SK-N-SH (cell line): Measurements from ENCODE around the gene HEPACAM. TPM values are rescaled to one million over a fixed set of nuclear protein-coding genes. Genes with fewer than 3 reads are reported as not detected.

Experiments
- CTCF ChIA-PET: fragments of 300-600, 350-600 bp; formaldehyde crosslinking; extraction: SDS; loops from one replicate; lab custom pipeline; 2021; lab: Yijun Ruan, JAX
- POLR2A ChIA-PET: fragments of 350-600 bp; sonication (Branson Sonifier 250); formaldehyde crosslinking; extraction: SDS; loops from one replicate; lab custom pipeline; 2020; ENCODE audit warnings: antibody characterized with exemption, inconsistent platforms; lab: Yijun Ruan, JAX
- DNase-seq: peaks from one replicate; pipeline ENCODE4 v3.0.0; 2012
- H2AFZ ChIP-seq: fragments of 200-600 bp; sonication (generic); 2 replicates; pipeline ENCODE4 v1.8.1; 2016; ENCODE audit warnings: antibody characterized with exemption, mild to moderate bottlenecking, low read depth
- H3F3A ChIP-seq: fragments of 200-600 bp; sonication (generic); replicated peaks from 2 replicates; pipeline ENCODE3; 2016; ENCODE audit warnings: antibody characterized with exemption, mild to moderate bottlenecking; ENCODE audit not compliant: insufficient read depth
- H3K27ac ChIP-seq, 2 experiments: fragments of 200-500 bp in 1 of 2; fragments of 200-600 bp in 1 of 2; sonication (Bioruptor generic) in 1 of 2; sonication (generic), shearing (Covaris generic) in 1 of 2; 2 replicates each; pipeline versions ENCODE4 v1.5.1 to v1.6.1; 2014 to 2016; ENCODE audit warnings: low read depth in 2 of 2, inconsistent platforms in 1 of 2, low read length in 1 of 2, mild to moderate bottlenecking in 1 of 2, mixed read lengths in 1 of 2
- H3K27me3 ChIP-seq: fragments of 200-600 bp; sonication (generic), shearing (Covaris generic); 2 replicates; pipeline ENCODE4 v1.6.1; 2016; ENCODE audit warnings: mixed run types; ENCODE audit not compliant: insufficient read depth
- H3K36me3 ChIP-seq, 2 experiments: fragments of 200-500 bp in 1 of 2; fragments of 200-600 bp in 1 of 2; sonication (Bioruptor generic) in 1 of 2; sonication (generic) in 1 of 2; replicated peaks in 1 of 2; 2 replicates each; pipeline versions ENCODE3 to v1.5.1; 2014 to 2016; ENCODE audit warnings: low read length in 1 of 2, mild to moderate bottlenecking in 1 of 2; ENCODE audit not compliant: insufficient read depth in 2 of 2, control insufficient read depth in 1 of 2
- H3K4me1 ChIP-seq, 2 experiments: fragments of 200-500 bp in 1 of 2; fragments of 200-600 bp in 1 of 2; sonication (Bioruptor generic) in 1 of 2; sonication (generic), shearing (Covaris generic) in 1 of 2; 2 replicates each; pipeline versions ENCODE4 v1.5.1 to v1.6.1; 2014 to 2016; ENCODE audit warnings: low read depth in 1 of 2, low read length in 1 of 2, mixed run types in 1 of 2; ENCODE audit not compliant: insufficient read depth in 2 of 2, control insufficient read depth in 1 of 2
- H3K4me2 ChIP-seq: fragments of 200-600 bp; sonication (generic), shearing (Covaris generic); 2 replicates; pipeline ENCODE4 v1.6.1; 2017; ENCODE audit warnings: mixed run types
- H3K4me3 ChIP-seq, 2 experiments: fragments of 200-500 bp in 1 of 2; fragments of 200-600 bp in 1 of 2; sonication (Bioruptor generic) in 1 of 2; sonication (generic), shearing (Covaris generic) in 1 of 2; 2 replicates each; pipeline versions ENCODE4 v1.5.1 to v1.8.1; 2014 to 2016; ENCODE audit warnings: low read depth in 2 of 2, inconsistent platforms in 1 of 2, low read length in 1 of 2, mild to moderate bottlenecking in 1 of 2, mixed read lengths in 1 of 2, moderate library complexity in 1 of 2
- H3K79me2 ChIP-seq: fragments of 200-600 bp; sonication (generic); 2 replicates; pipeline ENCODE4 v1.8.1; 2017; ENCODE audit warnings: mild to moderate bottlenecking; ENCODE audit not compliant: insufficient read depth
- H3K9ac ChIP-seq: fragments of 200-600 bp; sonication (generic); 2 replicates; pipeline ENCODE4 v1.6.1; 2017; ENCODE audit warnings: mixed run types
- H3K9me2 ChIP-seq: fragments of 200-600 bp; sonication (generic); 2 replicates; pipeline ENCODE4 v1.6.1; 2017; ENCODE audit warnings: mixed run types
- H3K9me3 ChIP-seq: fragments of 200-600 bp; sonication (generic); 2 replicates; pipeline ENCODE4 v1.6.1; 2017; ENCODE audit warnings: mixed run types, mild to moderate bottlenecking, moderate library complexity
- H4K20me1 ChIP-seq: fragments of 200-600 bp; sonication (generic); 2 replicates; pipeline ENCODE4 v1.6.1; 2017; ENCODE audit warnings: mild to moderate bottlenecking, mixed run types; ENCODE audit not compliant: insufficient read depth
- CHD2 ChIP-seq: fragments of 150-350 bp; IDR thresholded peaks from 2 replicates; pipeline ENCODE4 v1.6.1; 2018; ENCODE audit warnings: low read length; ENCODE audit not compliant: partially characterized antibody
- ELF1 ChIP-seq: IDR thresholded peaks from 2 replicates; pipeline ENCODE4 v1.4.0; 2012
- FOSL2 ChIP-seq: IDR thresholded peaks from 2 replicates; pipeline ENCODE4 v1.4.0; 2012; ENCODE audit warnings: low read depth, mild to moderate bottlenecking, moderate library complexity, borderline replicate concordance
- FOXJ3 ChIP-seq: sonication (generic); formaldehyde crosslinking; IDR thresholded peaks from 2 replicates; pipeline ENCODE4 v1.5.1; 2020; ENCODE audit warnings: mild to moderate bottlenecking, missing genetic modification reagents
- GABPA ChIP-seq: IDR thresholded peaks from 2 replicates; pipeline ENCODE4 v1.4.0; 2012; ENCODE audit warnings: low read depth, mild to moderate bottlenecking
- GATA2 ChIP-seq: sonication (generic); formaldehyde crosslinking; IDR thresholded peaks from 2 replicates; pipeline ENCODE4 v1.5.0; 2020; ENCODE audit warnings: mild to moderate bottlenecking, missing genetic modification reagents
- JUND ChIP-seq: IDR thresholded peaks from 2 replicates; pipeline ENCODE4 v1.4.0; 2012
- MEF2A ChIP-seq: IDR thresholded peaks from 2 replicates; pipeline ENCODE4 v1.4.0; 2012; ENCODE audit warnings: low read depth, borderline replicate concordance
- RAD21 ChIP-seq: IDR thresholded peaks from 2 replicates; pipeline ENCODE4 v1.6.1; 2012; ENCODE audit warnings: mild to moderate bottlenecking, low read length
- RCOR1 ChIP-seq: fragments of 150-350 bp; IDR thresholded peaks from 2 replicates; pipeline ENCODE4 v1.6.1; 2017; ENCODE audit warnings: antibody characterized with exemption, low read length
- RFX5 ChIP-seq: IDR thresholded peaks from 2 replicates; pipeline ENCODE4 v1.6.1; 2012; ENCODE audit warnings: mild to moderate bottlenecking, improper control_type of control experiment, low read length
- RXRA ChIP-seq: IDR thresholded peaks from 2 replicates; pipeline ENCODE4 v1.4.0; 2012; ENCODE audit warnings: low read depth, mild to moderate bottlenecking, borderline replicate concordance
- SIN3A ChIP-seq: IDR thresholded peaks from 2 replicates; pipeline ENCODE4 v1.6.1; 2012; ENCODE audit warnings: low read depth, mild to moderate bottlenecking, low read length, moderate library complexity, borderline replicate concordance
- SMC3 ChIP-seq: IDR thresholded peaks from 2 replicates; pipeline ENCODE4 v1.6.1; 2012; ENCODE audit warnings: low read depth, low read length, improper control_type of control experiment
- TEAD4 ChIP-seq: IDR thresholded peaks from 2 replicates; pipeline ENCODE4 v1.4.0; 2012; ENCODE audit warnings: mild to moderate bottlenecking, borderline replicate concordance; ENCODE audit not compliant: insufficient read depth
- WGBS: methylation state at CpG from one replicate; pipeline ENCODE4 v1.1.6; 2017; ENCODE audit warnings: low lambda C conversion rate; 5-methylcytosine and 5-hydroxymethylcytosine counted together
- polyA plus RNA-seq, 3 experiments: library from polyadenylated mRNA; depleted of rRNA; stranded (reverse); fragments of >200 nt; gene quantifications; 2 replicates each; pipeline ENCODE4 v1.2.3, GENCODE V29; 2012
- TF ChIP-seq, protein P1 (sequence below): IDR thresholded peaks from 2 replicates; pipeline ENCODE4; 2012
- TF ChIP-seq, protein P2 (sequence below): fragments of 200-600 bp; sonication (generic); IDR thresholded peaks from 2 replicates; pipeline ENCODE4 v1.6.1; 2017; ENCODE audit warnings: antibody characterized with exemption, mild to moderate bottlenecking, moderate library complexity
- TF ChIP-seq, protein P3 (sequence below): IDR thresholded peaks from 2 replicates; pipeline ENCODE4 v1.6.1; 2012; ENCODE audit warnings: mild to moderate bottlenecking, low read depth, low read length, moderate library complexity
- TF ChIP-seq, protein P4 (sequence below): IDR thresholded peaks from 2 replicates; pipeline ENCODE4 v1.4.0; 2012; ENCODE audit warnings: low read depth, borderline replicate concordance
- TF ChIP-seq, protein P5 (sequence below): fragments of 150-350 bp; IDR thresholded peaks from 2 replicates; pipeline ENCODE4 v1.6.1; 2016; ENCODE audit warnings: mild to moderate bottlenecking, low read depth, low read length

HEPACAM gene
- polyA plus RNA-seq, 1 of the 3 experiments (the other 2 are of a cell fraction) = not detected

DNA sequence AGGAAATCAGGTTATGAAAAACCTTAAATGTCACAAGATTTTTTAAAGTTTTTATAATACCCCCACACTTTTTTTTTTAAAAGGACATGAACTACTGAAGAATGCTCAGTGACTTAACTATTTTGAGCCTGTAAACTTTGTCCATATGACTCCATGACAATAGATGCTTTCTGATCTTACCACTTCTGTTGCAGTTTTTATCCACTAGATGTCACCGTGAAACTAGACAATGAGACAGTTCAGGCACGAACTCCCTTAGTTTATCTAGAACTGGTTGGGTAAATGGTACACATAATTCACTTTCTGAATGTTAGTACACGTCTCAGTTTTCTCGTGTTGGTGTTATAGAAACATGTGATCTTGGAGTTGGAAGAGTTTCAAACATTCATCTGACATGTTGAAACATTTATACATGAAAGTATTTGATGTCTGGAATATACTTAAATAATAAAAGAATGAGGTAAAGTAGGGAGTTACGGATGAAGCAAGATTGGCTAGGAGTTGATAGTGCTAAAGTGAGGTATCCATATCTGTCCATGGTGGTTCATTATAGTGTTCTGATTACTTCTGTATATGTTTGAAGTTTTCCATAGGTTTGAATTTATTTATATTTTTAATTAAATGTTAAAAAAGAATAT is 26.2 kb upstream of the HEPACAM start:
- H2AFZ ChIP-seq = no peak overlapping the region

More for the DNA sequence above, 26.2 kb upstream of the HEPACAM start:
- peaks cover 4% of the 10 kb centered on the region for H3F3A ChIP-seq
- peak; percentile 60 for DNase-seq
- POLR2A ChIA-PET = no interaction called here
- CTCF ChIA-PET = interaction anchor here (0.7 to 3.6 kb wide), 2 partner anchors 179 to 467 kb away, joined by 3 to 21 read pairs; no protein-coding TSS in a partner anchor
- no peaks in the 10 kb centered on the region for H3K4me1 ChIP-seq
- no peaks in the 10 kb centered on the region for H3K27me3 ChIP-seq
- H3K9me3 ChIP-seq = no peaks in the 10 kb centered on the region
- TF ChIP-seq SMC3 (peak; percentile 79), SIN3A (no peak), GATA2 (CRISPR knock-in tag) (no peak), GABPA (no peak), ELF1 (no peak), FOXJ3 (CRISPR knock-in tag) (no peak), JUND (no peak), CHD2 (no peak), RCOR1 (0 out of 2 replicates have a peak, but pooled peaks have one; percentile 30), RAD21 (peak; percentile 94), TEAD4 (no peak), MEF2A (no peak), RXRA (no peak), RFX5 (no peak), FOSL2 (no peak)
- TF ChIP-seq, protein P1, sequence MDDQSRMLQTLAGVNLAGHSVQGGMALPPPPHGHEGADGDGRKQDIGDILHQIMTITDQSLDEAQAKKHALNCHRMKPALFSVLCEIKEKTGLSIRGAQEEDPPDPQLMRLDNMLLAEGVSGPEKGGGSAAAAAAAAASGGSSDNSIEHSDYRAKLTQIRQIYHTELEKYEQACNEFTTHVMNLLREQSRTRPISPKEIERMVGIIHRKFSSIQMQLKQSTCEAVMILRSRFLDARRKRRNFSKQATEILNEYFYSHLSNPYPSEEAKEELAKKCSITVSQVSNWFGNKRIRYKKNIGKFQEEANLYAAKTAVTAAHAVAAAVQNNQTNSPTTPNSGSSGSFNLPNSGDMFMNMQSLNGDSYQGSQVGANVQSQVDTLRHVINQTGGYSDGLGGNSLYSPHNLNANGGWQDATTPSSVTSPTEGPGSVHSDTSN = no peak
- TF ChIP-seq, protein P2, sequence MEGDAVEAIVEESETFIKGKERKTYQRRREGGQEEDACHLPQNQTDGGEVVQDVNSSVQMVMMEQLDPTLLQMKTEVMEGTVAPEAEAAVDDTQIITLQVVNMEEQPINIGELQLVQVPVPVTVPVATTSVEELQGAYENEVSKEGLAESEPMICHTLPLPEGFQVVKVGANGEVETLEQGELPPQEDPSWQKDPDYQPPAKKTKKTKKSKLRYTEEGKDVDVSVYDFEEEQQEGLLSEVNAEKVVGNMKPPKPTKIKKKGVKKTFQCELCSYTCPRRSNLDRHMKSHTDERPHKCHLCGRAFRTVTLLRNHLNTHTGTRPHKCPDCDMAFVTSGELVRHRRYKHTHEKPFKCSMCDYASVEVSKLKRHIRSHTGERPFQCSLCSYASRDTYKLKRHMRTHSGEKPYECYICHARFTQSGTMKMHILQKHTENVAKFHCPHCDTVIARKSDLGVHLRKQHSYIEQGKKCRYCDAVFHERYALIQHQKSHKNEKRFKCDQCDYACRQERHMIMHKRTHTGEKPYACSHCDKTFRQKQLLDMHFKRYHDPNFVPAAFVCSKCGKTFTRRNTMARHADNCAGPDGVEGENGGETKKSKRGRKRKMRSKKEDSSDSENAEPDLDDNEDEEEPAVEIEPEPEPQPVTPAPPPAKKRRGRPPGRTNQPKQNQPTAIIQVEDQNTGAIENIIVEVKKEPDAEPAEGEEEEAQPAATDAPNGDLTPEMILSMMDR = peak; percentile 84
- TF ChIP-seq, protein P3, sequence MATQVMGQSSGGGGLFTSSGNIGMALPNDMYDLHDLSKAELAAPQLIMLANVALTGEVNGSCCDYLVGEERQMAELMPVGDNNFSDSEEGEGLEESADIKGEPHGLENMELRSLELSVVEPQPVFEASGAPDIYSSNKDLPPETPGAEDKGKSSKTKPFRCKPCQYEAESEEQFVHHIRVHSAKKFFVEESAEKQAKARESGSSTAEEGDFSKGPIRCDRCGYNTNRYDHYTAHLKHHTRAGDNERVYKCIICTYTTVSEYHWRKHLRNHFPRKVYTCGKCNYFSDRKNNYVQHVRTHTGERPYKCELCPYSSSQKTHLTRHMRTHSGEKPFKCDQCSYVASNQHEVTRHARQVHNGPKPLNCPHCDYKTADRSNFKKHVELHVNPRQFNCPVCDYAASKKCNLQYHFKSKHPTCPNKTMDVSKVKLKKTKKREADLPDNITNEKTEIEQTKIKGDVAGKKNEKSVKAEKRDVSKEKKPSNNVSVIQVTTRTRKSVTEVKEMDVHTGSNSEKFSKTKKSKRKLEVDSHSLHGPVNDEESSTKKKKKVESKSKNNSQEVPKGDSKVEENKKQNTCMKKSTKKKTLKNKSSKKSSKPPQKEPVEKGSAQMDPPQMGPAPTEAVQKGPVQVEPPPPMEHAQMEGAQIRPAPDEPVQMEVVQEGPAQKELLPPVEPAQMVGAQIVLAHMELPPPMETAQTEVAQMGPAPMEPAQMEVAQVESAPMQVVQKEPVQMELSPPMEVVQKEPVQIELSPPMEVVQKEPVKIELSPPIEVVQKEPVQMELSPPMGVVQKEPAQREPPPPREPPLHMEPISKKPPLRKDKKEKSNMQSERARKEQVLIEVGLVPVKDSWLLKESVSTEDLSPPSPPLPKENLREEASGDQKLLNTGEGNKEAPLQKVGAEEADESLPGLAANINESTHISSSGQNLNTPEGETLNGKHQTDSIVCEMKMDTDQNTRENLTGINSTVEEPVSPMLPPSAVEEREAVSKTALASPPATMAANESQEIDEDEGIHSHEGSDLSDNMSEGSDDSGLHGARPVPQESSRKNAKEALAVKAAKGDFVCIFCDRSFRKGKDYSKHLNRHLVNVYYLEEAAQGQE = no peak
- TF ChIP-seq, protein P4, sequence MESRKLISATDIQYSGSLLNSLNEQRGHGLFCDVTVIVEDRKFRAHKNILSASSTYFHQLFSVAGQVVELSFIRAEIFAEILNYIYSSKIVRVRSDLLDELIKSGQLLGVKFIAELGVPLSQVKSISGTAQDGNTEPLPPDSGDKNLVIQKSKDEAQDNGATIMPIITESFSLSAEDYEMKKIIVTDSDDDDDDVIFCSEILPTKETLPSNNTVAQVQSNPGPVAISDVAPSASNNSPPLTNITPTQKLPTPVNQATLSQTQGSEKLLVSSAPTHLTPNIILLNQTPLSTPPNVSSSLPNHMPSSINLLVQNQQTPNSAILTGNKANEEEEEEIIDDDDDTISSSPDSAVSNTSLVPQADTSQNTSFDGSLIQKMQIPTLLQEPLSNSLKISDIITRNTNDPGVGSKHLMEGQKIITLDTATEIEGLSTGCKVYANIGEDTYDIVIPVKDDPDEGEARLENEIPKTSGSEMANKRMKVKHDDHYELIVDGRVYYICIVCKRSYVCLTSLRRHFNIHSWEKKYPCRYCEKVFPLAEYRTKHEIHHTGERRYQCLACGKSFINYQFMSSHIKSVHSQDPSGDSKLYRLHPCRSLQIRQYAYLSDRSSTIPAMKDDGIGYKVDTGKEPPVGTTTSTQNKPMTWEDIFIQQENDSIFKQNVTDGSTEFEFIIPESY = no peak
- TF ChIP-seq, protein P5, sequence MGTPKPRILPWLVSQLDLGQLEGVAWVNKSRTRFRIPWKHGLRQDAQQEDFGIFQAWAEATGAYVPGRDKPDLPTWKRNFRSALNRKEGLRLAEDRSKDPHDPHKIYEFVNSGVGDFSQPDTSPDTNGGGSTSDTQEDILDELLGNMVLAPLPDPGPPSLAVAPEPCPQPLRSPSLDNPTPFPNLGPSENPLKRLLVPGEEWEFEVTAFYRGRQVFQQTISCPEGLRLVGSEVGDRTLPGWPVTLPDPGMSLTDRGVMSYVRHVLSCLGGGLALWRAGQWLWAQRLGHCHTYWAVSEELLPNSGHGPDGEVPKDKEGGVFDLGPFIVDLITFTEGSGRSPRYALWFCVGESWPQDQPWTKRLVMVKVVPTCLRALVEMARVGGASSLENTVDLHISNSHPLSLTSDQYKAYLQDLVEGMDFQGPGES = no peak
- no peaks in the 10 kb centered on the region for H4K20me1 ChIP-seq
- H3K36me3 ChIP-seq = no peaks in the 10 kb centered on the region
- no peak overlapping the region for H3K27ac ChIP-seq
- no peaks in the 10 kb centered on the region for H3K9me2 ChIP-seq
- no peaks in the 10 kb centered on the region for H3K79me2 ChIP-seq
- H3K4me2 ChIP-seq = no peak overlapping the region
- H3K4me3 ChIP-seq = no peak overlapping the region
- WGBS = 21% methylated on average over 5 of the region's 5 CpGs
- no peak overlapping the region for H3K9ac ChIP-seq
